ENCODE measurements around the gene DPP10. TPM values are rescaled to one million over a fixed set of nuclear protein-coding genes. Genes with fewer than 3 reads are reported as not detected.
A peak's percentile ranks its signal among the peaks of the same experiment; 100 is the strongest.
"Not testable (repeated sequence)": the region's sequence is repeated elsewhere in the genome, so short reads cannot be mapped to it uniquely, and the experiment has no call there.

DPP10 gene
- total RNA-seq, result 1.0 TPM

GRCh38 chr2:114442510-114442909 is at the start of gene DPP10:
DPP10 (plus strand) TSS chr2:114442641.
- DNase-seq (ENCODE audit: low spot score), result no peak

- no peak for DNase-seq (ENCODE audit: low spot score)
Measured at GRCh38 chr2:114400890-114401289, 41.6 kb upstream of the DPP10 start.

DNA sequence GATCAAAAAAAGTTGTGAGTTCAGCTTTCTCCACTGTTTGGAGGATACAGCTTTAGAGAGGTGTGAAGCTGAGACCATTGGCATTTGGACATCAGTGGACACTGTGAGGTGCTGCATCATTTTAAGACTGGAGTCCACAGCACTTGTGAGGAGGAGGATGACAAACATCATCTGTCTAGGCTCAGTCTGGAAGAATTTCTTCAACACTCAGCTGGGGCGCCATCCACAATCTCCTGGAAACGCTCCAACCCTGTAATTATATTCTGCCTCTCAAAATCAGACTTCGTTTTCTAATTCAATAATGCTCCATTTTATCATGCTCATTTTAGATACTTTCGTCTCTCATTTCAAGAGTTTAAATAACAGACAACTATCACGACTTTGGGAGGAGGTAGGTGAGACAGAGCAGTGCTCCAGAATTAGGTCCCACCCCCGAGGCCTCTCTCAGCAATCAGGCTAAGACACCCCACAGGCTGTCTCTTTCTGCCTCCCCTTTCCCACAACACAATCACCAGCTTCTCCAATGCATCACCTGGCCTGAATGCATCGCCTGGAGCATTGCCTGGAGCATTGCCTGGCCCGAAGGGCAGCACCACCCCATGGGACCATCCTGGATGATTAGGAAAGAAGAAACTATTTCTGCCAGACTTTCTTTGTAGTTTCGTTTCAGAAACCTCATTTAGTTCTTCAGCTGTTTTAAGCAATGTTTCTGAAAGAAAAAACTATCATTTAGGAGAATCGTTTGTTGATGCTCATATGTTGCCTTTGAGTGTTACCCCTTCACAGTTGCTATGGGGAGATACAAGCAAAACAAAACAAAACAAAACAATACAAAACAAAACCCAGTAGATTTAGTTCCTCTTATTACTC is 37.0 kb upstream of the DPP10 start:
- no peak for DNase-seq (ENCODE audit: low spot score)

- no peak for DNase-seq (ENCODE audit: low spot score)
Measured at GRCh38 chr2:114406347-114406746, 36.1 kb upstream of the DPP10 start.

DNA sequence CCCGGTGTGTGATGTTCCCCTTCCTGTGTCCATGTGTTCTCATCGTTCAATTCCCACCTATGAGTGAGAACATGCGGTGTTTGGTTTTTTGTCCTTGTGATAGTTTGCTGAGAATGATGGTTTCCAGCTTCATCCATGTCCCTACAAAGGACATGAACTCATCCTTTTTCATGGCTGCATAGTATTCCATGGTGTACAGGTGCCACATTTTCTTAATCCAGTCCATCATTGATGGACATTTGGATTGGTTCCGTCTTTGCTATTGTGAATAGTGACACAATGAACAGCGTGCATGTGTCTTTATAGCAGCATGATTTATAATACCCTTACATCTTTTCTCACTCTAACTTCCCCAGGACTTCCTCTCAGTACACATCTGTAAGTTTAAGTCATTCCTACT is 35.1 kb upstream of the DPP10 start:
- not testable (repeated sequence) for DNase-seq (ENCODE audit: low spot score)

DNA sequence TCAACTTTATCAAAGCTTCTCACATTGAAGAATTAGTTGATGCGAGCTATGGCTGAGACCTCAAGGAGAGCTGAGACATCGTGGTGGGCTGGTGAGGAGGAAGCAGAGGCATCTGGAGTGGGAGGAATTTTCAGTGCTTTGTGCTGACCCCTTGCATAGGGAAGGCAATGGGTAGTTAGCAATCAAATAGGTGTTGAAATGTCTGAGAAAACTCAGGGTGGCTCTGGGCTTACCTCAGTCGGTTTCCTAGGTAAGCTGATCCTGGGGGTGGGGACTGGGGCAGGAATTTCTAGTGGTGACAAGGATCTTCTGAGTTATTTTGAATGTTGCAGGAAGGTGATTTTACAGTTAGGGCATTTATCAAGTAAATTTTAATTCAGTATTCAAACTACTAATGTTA is 20.7 kb upstream of the DPP10 start:
- DNase-seq (ENCODE audit: low spot score), result no peak

DNA sequence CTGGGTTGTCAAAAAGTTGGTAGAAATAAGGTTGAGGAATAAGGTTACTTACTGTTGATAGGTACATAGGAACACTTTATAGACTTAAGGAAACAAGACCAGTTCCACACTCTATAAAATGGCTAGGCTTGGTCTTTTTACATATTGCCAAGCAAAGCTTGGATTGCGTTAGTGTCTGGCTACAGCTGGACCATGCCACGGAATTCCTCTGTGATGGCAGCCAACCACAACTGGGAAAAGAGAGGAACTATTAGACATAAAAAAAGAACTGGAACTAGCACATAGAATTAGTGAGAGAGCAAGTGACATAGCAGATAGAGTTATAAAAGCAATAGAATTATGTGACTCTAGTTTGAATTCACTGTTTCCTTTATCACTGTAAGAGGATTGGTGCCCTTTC is 17.7 kb upstream of the DPP10 start:
- no peak for DNase-seq (ENCODE audit: low spot score)

DNA sequence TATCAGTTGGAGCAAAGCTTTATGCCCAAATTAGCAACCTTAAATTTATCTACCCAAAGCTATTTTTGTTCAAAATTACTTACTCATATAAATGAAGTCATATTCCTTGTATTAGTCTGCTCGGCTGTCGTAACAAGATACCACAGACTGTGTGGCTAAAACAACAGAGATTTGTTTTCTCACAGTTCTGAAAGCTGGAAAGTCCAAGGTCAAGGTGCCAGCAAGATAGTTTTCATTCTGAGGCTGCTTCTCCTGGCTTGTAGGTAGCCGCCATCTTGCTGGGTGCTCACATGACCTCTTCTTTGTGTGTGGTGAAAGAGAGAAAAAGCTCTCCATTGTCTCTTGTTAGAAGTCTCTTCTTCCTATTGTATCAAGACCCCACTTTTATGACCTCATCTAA is 15.7 kb upstream of the DPP10 start:
- no peak for DNase-seq (ENCODE audit: low spot score)

GRCh38 chr2:114436329-114436728 is 6.1 kb upstream of the DPP10 start:
- DNase-seq (ENCODE audit: low spot score), result no peak

- DNase-seq (ENCODE audit: low spot score), result no peak
Measured at GRCh38 chr2:114446571-114446970, 4.1 kb downstream of the DPP10 start.

- DNase-seq (ENCODE audit: low spot score), result no peak
Measured at GRCh38 chr2:114450639-114451038, 8.2 kb downstream of the DPP10 start.

- no peak for DNase-seq (ENCODE audit: low spot score)
Measured at GRCh38 chr2:114456566-114456965, 14.1 kb downstream of the DPP10 start.

DNA sequence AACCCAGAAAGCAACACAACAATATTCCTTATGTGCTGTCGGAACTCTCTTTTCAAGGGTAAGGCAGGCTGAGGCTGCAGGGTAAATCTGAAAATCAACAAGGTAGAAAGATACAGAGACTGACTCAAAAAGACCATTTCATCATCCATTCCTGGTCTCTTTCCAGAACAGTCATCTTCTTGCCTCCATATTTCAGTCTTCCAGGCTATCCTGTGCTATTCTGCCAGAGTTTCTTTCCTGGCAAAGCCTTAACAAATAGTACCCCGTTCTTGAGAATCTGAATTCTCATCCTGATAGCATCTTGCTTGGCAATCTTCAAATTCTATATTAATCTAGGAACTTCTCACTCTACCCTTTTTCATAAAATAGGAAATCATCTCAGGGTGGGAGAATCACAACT is 15.5 kb downstream of the DPP10 start:
- no peak for DNase-seq (ENCODE audit: low spot score)

GRCh38 chr2:114461116-114461515 is 18.7 kb downstream of the DPP10 start:
- DNase-seq (ENCODE audit: low spot score), result no peak

- no peak for DNase-seq (ENCODE audit: low spot score)
Measured at GRCh38 chr2:114464961-114465706, 22.7 kb downstream of the DPP10 start.

DNA sequence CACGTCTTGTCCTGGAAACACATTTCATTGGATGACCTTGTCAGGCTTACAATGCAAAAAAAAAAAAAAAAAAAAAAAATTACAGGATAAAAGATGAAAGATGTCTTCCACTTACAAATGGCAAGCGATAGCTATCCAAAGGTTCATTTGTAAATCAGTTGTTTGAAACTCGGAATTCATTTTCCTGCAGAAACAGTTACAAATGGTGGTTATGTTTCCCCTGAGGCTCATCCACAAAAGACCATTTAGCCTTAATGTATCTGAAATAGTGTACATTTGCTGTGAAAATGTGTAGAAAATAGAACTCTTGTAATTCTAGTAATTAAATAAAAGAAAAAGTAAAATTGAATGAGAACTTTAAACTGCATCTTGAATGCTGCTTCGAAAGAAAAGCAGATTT is 25.9 kb downstream of the DPP10 start:
- no peak for DNase-seq (ENCODE audit: low spot score)

DNA sequence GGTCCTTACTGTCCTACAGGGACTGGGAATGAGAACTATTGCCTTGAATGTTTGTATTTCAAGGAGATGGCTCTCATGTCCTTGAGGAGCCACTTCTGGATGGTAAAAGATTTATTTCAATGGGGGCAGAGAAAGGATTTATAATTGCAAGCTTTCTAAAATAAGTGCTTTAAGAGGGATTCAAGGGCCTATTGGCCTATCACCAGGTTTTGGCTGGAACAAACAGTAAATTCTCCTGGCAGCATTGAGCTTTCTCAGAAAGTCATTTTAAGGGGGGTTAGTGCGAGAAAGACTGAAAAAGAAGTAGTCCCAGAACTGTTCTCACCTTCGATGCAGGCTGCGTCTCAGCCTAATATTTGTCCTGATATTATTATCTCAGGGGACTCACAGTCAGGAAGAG is 29.8 kb downstream of the DPP10 start:
- DNase-seq (ENCODE audit: low spot score), result no peak

DNA sequence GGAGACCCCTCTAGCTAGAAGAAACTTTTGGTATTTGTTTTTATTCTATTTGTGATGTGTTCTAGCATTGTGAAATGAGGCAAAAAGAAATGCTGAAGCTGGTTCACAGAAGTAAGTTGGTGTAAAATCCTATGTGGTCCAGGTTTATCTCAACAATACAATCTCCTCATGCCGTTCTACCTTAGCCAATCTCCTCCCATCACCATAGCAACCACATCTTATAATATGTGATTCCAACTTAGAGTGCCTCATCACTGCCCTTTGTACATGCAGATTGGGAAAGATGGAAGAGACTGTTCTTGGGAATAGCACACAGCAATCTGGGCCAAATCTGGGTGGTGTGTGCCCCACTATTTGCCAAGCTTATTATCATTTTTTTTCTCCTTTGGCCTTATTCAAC is 30.3 kb downstream of the DPP10 start:
- no peak for DNase-seq (ENCODE audit: low spot score)

GRCh38 chr2:114488841-114489530 is 46.5 kb downstream of the DPP10 start:
- peak; percentile 44 for DNase-seq (ENCODE audit: low spot score)

DNA sequence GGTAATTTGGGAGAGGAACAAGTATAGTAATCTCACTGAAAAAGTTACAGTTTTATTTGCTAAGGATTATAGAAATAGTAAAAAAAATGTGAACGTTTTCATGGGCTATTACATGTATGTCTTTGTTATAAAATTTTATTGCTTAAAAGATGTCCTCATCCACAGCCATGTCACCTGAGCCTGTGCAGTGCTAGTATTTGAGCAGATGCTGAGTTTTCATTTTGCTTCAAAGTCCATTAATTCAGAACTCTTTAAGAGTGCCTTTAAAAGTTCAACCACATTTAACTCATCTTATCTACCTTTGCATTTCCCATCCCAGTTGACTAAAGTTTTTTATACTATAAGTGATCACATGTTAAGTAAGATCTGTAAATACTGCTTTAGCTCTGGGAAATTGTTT is 52.6 kb downstream of the DPP10 start:
- DNase-seq (ENCODE audit: low spot score), result no peak

DNA sequence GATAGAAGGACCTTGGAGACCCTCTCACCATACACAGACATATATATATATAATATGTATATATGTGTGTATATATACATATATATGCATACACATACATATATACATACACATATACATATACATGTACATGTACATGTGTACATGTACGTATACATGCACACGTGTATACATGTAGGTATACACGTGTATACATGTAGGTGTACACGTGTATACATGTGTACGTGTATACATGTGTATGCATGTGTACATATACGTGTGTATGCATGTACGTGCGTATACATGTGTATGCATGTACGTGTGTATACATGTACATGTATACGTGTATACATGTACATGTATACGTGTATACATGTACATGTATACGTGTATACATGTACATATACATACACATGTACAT is 54.5 kb downstream of the DPP10 start:
- no peak for DNase-seq (ENCODE audit: low spot score)

- DNase-seq (ENCODE audit: low spot score), result no peak
Measured at GRCh38 chr2:114499101-114499500, 56.7 kb downstream of the DPP10 start.

DNA sequence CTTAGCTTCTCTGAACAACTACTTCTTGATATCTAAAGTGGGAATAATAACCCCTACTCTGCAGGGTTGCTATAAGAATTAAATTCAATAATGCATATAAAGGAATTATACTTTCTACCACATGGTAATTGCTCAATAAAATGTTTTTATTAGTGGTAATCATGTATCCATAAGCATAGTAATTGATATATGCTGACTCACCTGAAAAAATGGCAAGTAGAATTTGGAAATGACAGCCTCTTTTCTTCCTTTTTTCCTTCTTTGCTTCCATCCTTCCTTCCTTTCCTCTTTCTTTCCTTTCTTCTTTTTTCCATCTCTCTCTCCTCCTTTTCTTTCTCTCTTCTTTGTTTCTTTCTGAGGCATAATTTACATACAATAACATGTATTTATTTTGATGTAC is 65.3 kb downstream of the DPP10 start:
- no peak for DNase-seq (ENCODE audit: low spot score)

Measured in ureter (tissue), 1 donor.